PFSK-1 (cell line): ENCODE data around the gene KRTAP12-3. TPM values are rescaled to one million over a fixed set of nuclear protein-coding genes. Genes with fewer than 3 reads are reported as not detected.

ENCODE experiments used
- FOXP2 ChIP-seq: optimal IDR thresholded peaks from 2 replicates; pipeline ENCODE3; 2011; ENCODE audit warnings: borderline replicate concordance, control low read depth, inconsistent platforms; ENCODE audit not compliant: insufficient read depth; ENCODE audit errors: extremely low read length, extremely low read depth
- POLR2AphosphoS5 ChIP-seq: IDR thresholded peaks from 2 replicates; pipeline ENCODE4 v1.6.1; 2012; ENCODE audit warnings: low read depth, mild to moderate bottlenecking, control low read depth, low read length, moderate library complexity
- REST ChIP-seq, 2 experiments: IDR thresholded peaks; 2 replicates each; pipeline versions ENCODE4 v1.6.1 to v1.8.0; 2011 to 2012; ENCODE audit warnings: low read depth in 2 of 2, low read length in 2 of 2, control low read depth in 1 of 2, inconsistent platforms in 1 of 2, mild to moderate bottlenecking in 1 of 2, moderate library complexity in 1 of 2; ENCODE audit not compliant: insufficient read depth in 1 of 2
- SIN3A ChIP-seq: IDR thresholded peaks from 2 replicates; pipeline ENCODE4 v1.6.1; 2012; ENCODE audit warnings: mild to moderate bottlenecking, low read length, moderate library complexity, borderline replicate concordance; ENCODE audit not compliant: insufficient read depth
- TAF1 ChIP-seq: IDR thresholded peaks from 2 replicates; pipeline ENCODE4 v1.6.1; 2012; ENCODE audit warnings: low read length, control low read depth, borderline replicate concordance; ENCODE audit not compliant: insufficient read depth
- polyA plus RNA-seq: library from polyadenylated mRNA; unstranded; fragments of >200 nt; gene quantifications from one replicate; pipeline ENCODE4 v1.2.1, GENCODE V29; 2012; ENCODE audit warnings: low read depth, missing spikeins; ENCODE audit not compliant: insufficient read length

KRTAP12-3 gene
- not detected for polyA plus RNA-seq

- TF ChIP-seq FOXP2 (no peak), POLR2AphosphoS5 (no peak), TAF1 (no peak), SIN3A (no peak), REST (IDR thresholded peaks at IDR 0.05; ENCODE audit: insufficient read depth in 1 of 2, low read depth in 2 of 2, low read length in 2 of 2) (no peak)
Measured at GRCh38 chr21:44657635-44658540, at the start of gene KRTAP12-3. TSS of gene KRTAP12-3 (plus strand) at chr21:44657932. CDS start at chr21:44657980, 48 bp downstream.

GRCh38 chr21:44609193-44609592 lies 48.5 kb upstream of the KRTAP12-3 start:
- TF ChIP-seq REST (IDR thresholded peaks at IDR 0.05; ENCODE audit: insufficient read depth in 1 of 2, low read depth in 2 of 2, low read length in 2 of 2) (no peak), TAF1 (no peak), SIN3A (no peak)

- TF ChIP-seq TAF1 (no peak), REST (IDR thresholded peaks at IDR 0.05; ENCODE audit: insufficient read depth in 1 of 2, low read depth in 2 of 2, low read length in 2 of 2) (no peak), FOXP2 (no peak), SIN3A (no peak), POLR2AphosphoS5 (no peak)
Measured at GRCh38 chr21:44611551-44611950, 46.2 kb upstream of the KRTAP12-3 start.

GRCh38 chr21:44612029-44612486 lies 45.7 kb upstream of the KRTAP12-3 start, which contains the start of gene KRTAP10-8:
TSS of gene KRTAP10-8 (plus strand) at chr21:44612079. CDS start at chr21:44612101, 22 bp downstream.
- no peak for TF ChIP-seq POLR2AphosphoS5
- TF ChIP-seq REST (IDR thresholded peaks at IDR 0.05; ENCODE audit: insufficient read depth in 1 of 2, low read depth in 2 of 2, low read length in 2 of 2), result no peak
- TF ChIP-seq FOXP2, result no peak
- TF ChIP-seq SIN3A, result no peak
- TF ChIP-seq TAF1, result no peak
